GM18502 (cell line): ENCODE measurements around the gene JMJD6.
A peak's percentile ranks its signal among the peaks of the same experiment; 100 is the strongest.

Experiments used
- ATAC-seq: cut with Tn5 transposase; IDR thresholded peaks from one replicate; pipeline ENCODE4 v1.9.1; 2021; ENCODE audit warnings: mild to moderate bottlenecking; ENCODE audit not compliant: unreplicated experiment, poor library complexity

Gene JMJD6

GRCh38 chr17:76683011-76683755 lies 43.2 kb downstream of the JMJD6 start:
- no peak for ATAC-seq

- no peak for ATAC-seq
These were observed 44.1 kb downstream of the JMJD6 start for GRCh38 chr17:76682296-76682695.

- ATAC-seq = no peak
These were observed 44.9 kb downstream of the JMJD6 start for GRCh38 chr17:76681222-76682137.

GRCh38 chr17:76679239-76679638 lies 47.2 kb downstream of the JMJD6 start:
- no peak for ATAC-seq

GRCh38 chr17:76678330-76678729 lies 48.1 kb downstream of the JMJD6 start:
- no peak for ATAC-seq

GRCh38 chr17:76677406-76677805 lies 49.0 kb downstream of the JMJD6 start:
- no peak for ATAC-seq

- ATAC-seq = no peak
These were observed 49.8 kb downstream of the JMJD6 start for GRCh38 chr17:76676629-76677028.

GRCh38 chr17:76675648-76676047 lies 50.8 kb downstream of the JMJD6 start:
- ATAC-seq = no peak

GRCh38 chr17:76674600-76674999 lies 51.8 kb downstream of the JMJD6 start:
- ATAC-seq = no peak

- no peak for ATAC-seq
These were observed 52.7 kb downstream of the JMJD6 start for GRCh38 chr17:76673729-76674128.

GRCh38 chr17:76672892-76673291 lies 53.5 kb downstream of the JMJD6 start:
- ATAC-seq = no peak

GRCh38 chr17:76672270-76672851 lies 54.0 kb downstream of the JMJD6 start:
- no peak for ATAC-seq

GRCh38 chr17:76671912-76672262 lies 54.5 kb downstream of the JMJD6 start:
- no peak for ATAC-seq

- peak; percentile 97 for ATAC-seq
These were observed 55.1 kb downstream of the JMJD6 start for GRCh38 chr17:76671123-76671911.

- no peak for ATAC-seq
These were observed 55.7 kb downstream of the JMJD6 start for GRCh38 chr17:76670718-76671122.

- no peak for ATAC-seq
These were observed 56.2 kb downstream of the JMJD6 start for GRCh38 chr17:76670020-76670717.
